GM10248 (cell line): ENCODE results near the gene IKZF2.

Experiments used
- CTCF ChIA-PET: fragments of 300-600 bp; sonication (Branson Sonifier 250); formaldehyde crosslinking; extraction: SDS; loops from one replicate; lab custom pipeline; 2021; ENCODE audit warnings: antibody characterized with exemption; lab: Yijun Ruan, JAX
- POLR2A ChIA-PET: fragments of 350-650 bp; sonication (Branson Sonifier 250); formaldehyde crosslinking; extraction: SDS; loops from one replicate; lab custom pipeline; 2020; ENCODE audit warnings: antibody characterized with exemption; lab: Yijun Ruan, JAX
- DNase-seq: peaks from one replicate; pipeline ENCODE4 v3.0.0; 2012; ENCODE audit errors: extremely low spot score
- CTCF ChIP-seq: IDR thresholded peaks from 2 replicates; pipeline ENCODE4 v1.5.1; 2012; ENCODE audit warnings: mild to moderate bottlenecking, low read depth; ENCODE audit errors: extremely low read depth, missing control alignments, control extremely low read depth

IKZF2 gene

GRCh38 chr2:212984129-212984528 lies 167.3 kb downstream of the IKZF2 start:
- ChIA-PET CTCF (no interaction called here), POLR2A (no interaction called here)
- no peak for TF ChIP-seq CTCF
- no peak for DNase-seq

- CTCF ChIA-PET, result interaction anchor here (1.0 to 2.5 kb wide), 7 partner anchors 9 to 22 kb away, joined by 3 to 11 read pairs (median 4); no protein-coding TSS in a partner anchor
- no peak for TF ChIP-seq CTCF
- no peak for DNase-seq
- POLR2A ChIA-PET, result no interaction called here
These were observed 171.6 kb downstream of the IKZF2 start for GRCh38 chr2:212979799-212980198.

GRCh38 chr2:212979046-212979612 lies 172.3 kb downstream of the IKZF2 start:
- no peak for TF ChIP-seq CTCF
- DNase-seq, result no peak
- CTCF ChIA-PET, result interaction anchor here (0.8 to 2.5 kb wide), 5 partner anchors 9 to 18 kb away, joined by 3 to 11 read pairs (median 4); no protein-coding TSS in a partner anchor
- POLR2A ChIA-PET, result no interaction called here

- no peak for DNase-seq
- ChIA-PET POLR2A (no interaction called here), CTCF (interaction anchor here (1.2 kb wide), 1 partner anchor 12 kb away, joined by 3 read pairs; no protein-coding TSS in a partner anchor)
- no peak for TF ChIP-seq CTCF
These were observed 174.3 kb downstream of the IKZF2 start for GRCh38 chr2:212977152-212977551.

GRCh38 chr2:212975333-212975732 lies 176.1 kb downstream of the IKZF2 start:
- ChIA-PET POLR2A (no interaction called here), CTCF (interaction anchor here (0.9 to 1.9 kb wide), 5 partner anchors 10 to 21 kb away, joined by 3 to 7 read pairs (median 4); no protein-coding TSS in a partner anchor)
- no peak for DNase-seq
- no peak for TF ChIP-seq CTCF

GRCh38 chr2:212974692-212975091 lies 176.7 kb downstream of the IKZF2 start:
- DNase-seq, result no peak
- POLR2A ChIA-PET, result no interaction called here
- no peak for TF ChIP-seq CTCF
- CTCF ChIA-PET, result interaction anchor here (0.9 to 1.9 kb wide), 5 partner anchors 9 to 21 kb away, joined by 3 to 7 read pairs (median 4); no protein-coding TSS in a partner anchor
